AG09319 (cell line): ENCODE results near the gene FREM2.

ENCODE experiments used
- DNase-seq: peaks from one replicate; pipeline ENCODE4 v3.0.0-alpha.2; 2010; ENCODE audit warnings: low read depth; ENCODE audit errors: extremely low read depth
- CTCF ChIP-seq: IDR thresholded peaks from 2 replicates; pipeline ENCODE4 v1.5.1; 2011; ENCODE audit warnings: low read depth, mild to moderate bottlenecking, inconsistent platforms, low read length, moderate library complexity

Gene FREM2

GRCh38 chr13:38733146-38733545, 46.3 kb downstream of the FREM2 start:
- TF ChIP-seq CTCF = no peak
- DNase-seq = no peak

GRCh38 chr13:38735665-38736440, 49.0 kb downstream of the FREM2 start:
- no peak for DNase-seq
- TF ChIP-seq CTCF = no peak

- no peak for TF ChIP-seq CTCF
- DNase-seq = no peak
These were observed 56.6 kb downstream of the FREM2 start for GRCh38 chr13:38743466-38743865.

- DNase-seq = no peak
- TF ChIP-seq CTCF = no peak
These were observed 65.8 kb downstream of the FREM2 start for GRCh38 chr13:38752686-38753085.

GRCh38 chr13:38753878-38754277, 67.0 kb downstream of the FREM2 start:
- DNase-seq = no peak
- no peak for TF ChIP-seq CTCF

- TF ChIP-seq CTCF = no peak
- DNase-seq = no peak
These were observed 68.9 kb downstream of the FREM2 start for GRCh38 chr13:38755793-38756192.

GRCh38 chr13:38758277-38758676, 71.4 kb downstream of the FREM2 start:
- no peak for DNase-seq
- TF ChIP-seq CTCF = no peak
